H1 (cell line): Measurements from ENCODE around the gene DIAPH2. TPM values are rescaled to one million over a fixed set of nuclear protein-coding genes. Genes with fewer than 3 reads are reported as not detected.

Experiments used
- CTCF ChIA-PET: fragments of 300-600 bp; sonication (Branson Sonifier 250); formaldehyde crosslinking; loops from one replicate; lab custom pipeline; 2021; ENCODE audit not compliant: partially characterized antibody; lab: Charles Lee
- POLR2A ChIA-PET: fragments of 300-600 bp; sonication (Branson Sonifier 250); formaldehyde crosslinking; loops from one replicate; lab custom pipeline; 2021; ENCODE audit warnings: inconsistent platforms; ENCODE audit not compliant: partially characterized antibody; lab: Charles Lee
- DNase-seq, 2 experiments: peaks; one replicate each; pipeline versions ENCODE4 v3.0.0 to v3.0.0-alpha.2; 2010 to 2022; ENCODE audit warnings: low spot score in 2 of 2, low read depth in 1 of 2, mixed read lengths in 1 of 2
- FAIRE-seq: peaks from 2 replicates; lab custom pipeline; 2011; peaks lifted over from hg19 to GRCh38; lab: Jason Lieb, UNC
- H2AFZ ChIP-seq: 2 replicates; pipeline ENCODE4 v1.8.1; 2012; ENCODE audit warnings: low read length, inconsistent platforms
- H2AK5ac ChIP-seq: 2 replicates; pipeline ENCODE4 v1.6.1; 2013; ENCODE audit warnings: low read depth, low read length
- H2BK120ac ChIP-seq: replicated peaks from 2 replicates; pipeline ENCODE3; 2013; ENCODE audit warnings: low read depth, low read length, inconsistent platforms
- H2BK12ac ChIP-seq: 2 replicates; pipeline ENCODE4 v1.6.1; 2013; ENCODE audit warnings: low read depth, low read length
- H2BK15ac ChIP-seq: 2 replicates; pipeline ENCODE4 v1.6.1; 2013; ENCODE audit warnings: low read length
- H2BK20ac ChIP-seq: 2 replicates; pipeline ENCODE4 v1.6.1; 2013; ENCODE audit warnings: low read length
- H2BK5ac ChIP-seq: 2 replicates; pipeline ENCODE4 v1.6.1; 2013; ENCODE audit warnings: low read depth, low read length
- H3K14ac ChIP-seq: 2 replicates; pipeline ENCODE4 v1.6.1; 2013; ENCODE audit warnings: inconsistent platforms; ENCODE audit not compliant: insufficient read length
- H3K18ac ChIP-seq: 2 replicates; pipeline ENCODE4 v1.6.1; 2013; ENCODE audit warnings: low read length; ENCODE audit errors: extremely low read depth
- H3K23ac ChIP-seq: 2 replicates; pipeline ENCODE4 v1.6.1; 2013; ENCODE audit warnings: inconsistent platforms; ENCODE audit not compliant: insufficient read length
- H3K23me2 ChIP-seq: 2 replicates; pipeline ENCODE4 v1.6.1; 2013; ENCODE audit warnings: low read depth, low read length
- H3K27ac ChIP-seq: 2 replicates; pipeline ENCODE4 v1.6.1; 2011; ENCODE audit warnings: low read depth, low read length, inconsistent platforms
- H3K27me3 ChIP-seq, 4 experiments: replicated peaks in 1 of 4; 1 replicate in 1 of 4; 2 replicates in 3 of 4; pipeline versions ENCODE4 v1.6.1 to v1.8.1; 2011 to 2013; ENCODE audit warnings: low read length in 3 of 4, mild to moderate bottlenecking in 3 of 4, inconsistent platforms in 2 of 4, mixed read lengths in 2 of 4, moderate library complexity in 1 of 4; ENCODE audit not compliant: control insufficient read depth in 3 of 4, insufficient read depth in 3 of 4; ENCODE audit errors: extremely low read depth in 1 of 4
- H3K36me3 ChIP-seq, 4 experiments: 2 replicates each; pipeline versions ENCODE4 v1.6.1 to v1.8.1; 2011 to 2013; ENCODE audit warnings: mild to moderate bottlenecking in 4 of 4, low read length in 3 of 4, moderate library complexity in 2 of 4, control low read depth in 1 of 4, inconsistent platforms in 1 of 4; ENCODE audit not compliant: insufficient read depth in 4 of 4, control insufficient read depth in 2 of 4
- H3K4ac ChIP-seq: replicated peaks from 2 replicates; pipeline ENCODE3; 2013; ENCODE audit warnings: low read length, low read depth, mixed read lengths, inconsistent platforms; ENCODE audit not compliant: insufficient read length
- H3K4me1 ChIP-seq, 4 experiments: replicated peaks in 1 of 4; 1 replicate in 1 of 4; 2 replicates in 3 of 4; pipeline versions ENCODE4 v1.6.1 to v1.8.1; 2011 to 2013; ENCODE audit warnings: low read length in 3 of 4, inconsistent platforms in 2 of 4, mixed read lengths in 1 of 4; ENCODE audit not compliant: insufficient read depth in 4 of 4, control insufficient read depth in 3 of 4
- H3K4me2 ChIP-seq, 2 experiments: 2 replicates each; pipeline versions ENCODE4 v1.6.1 to v1.8.1; 2011 to 2013; ENCODE audit warnings: low read depth in 2 of 2, low read length in 2 of 2, control low read depth in 1 of 2, inconsistent platforms in 1 of 2, mild to moderate bottlenecking in 1 of 2; ENCODE audit not compliant: insufficient read depth in 1 of 2
- H3K4me3 ChIP-seq, 4 experiments: fragments of 200-600, 300-600 bp in 1 of 4; sonication (generic), shearing (Covaris generic), sonication (Bioruptor Twin) in 1 of 4; 2 replicates each; pipeline versions ENCODE4 v1.5.1 to v1.8.1; 2011 to 2016; ENCODE audit warnings: low read length in 4 of 4, low read depth in 3 of 4, control low read depth in 2 of 4, inconsistent platforms in 2 of 4, mild to moderate bottlenecking in 2 of 4, mixed read lengths in 1 of 4, moderate library complexity in 1 of 4; ENCODE audit not compliant: insufficient read depth in 2 of 4; ENCODE audit errors: extremely low read depth in 1 of 4
- H3K56ac ChIP-seq: replicated peaks from 2 replicates; pipeline ENCODE3; 2013; ENCODE audit warnings: low read depth, mild to moderate bottlenecking, mixed read lengths, low read length, inconsistent platforms; ENCODE audit not compliant: insufficient read length
- H3K79me1 ChIP-seq: 2 replicates; pipeline ENCODE4 v1.6.1; 2013; ENCODE audit warnings: low read depth, low read length, control low read depth
- H3K79me2 ChIP-seq, 2 experiments: 2 replicates each; pipeline versions ENCODE4 v1.6.1 to v1.8.1; 2012 to 2013; ENCODE audit warnings: low read length in 2 of 2, mild to moderate bottlenecking in 2 of 2, inconsistent platforms in 1 of 2; ENCODE audit not compliant: insufficient read depth in 2 of 2, control insufficient read depth in 1 of 2
- H3K9ac ChIP-seq, 4 experiments: replicated peaks in 1 of 4; 1 replicate in 1 of 4; 2 replicates in 3 of 4; pipeline versions ENCODE4 v1.6.1 to v1.8.1; 2011 to 2013; ENCODE audit warnings: low read depth in 3 of 4, low read length in 3 of 4, control low read depth in 2 of 4, mild to moderate bottlenecking in 2 of 4, moderate library complexity in 2 of 4, inconsistent platforms in 1 of 4; ENCODE audit errors: extremely low read depth in 1 of 4
- H3K9me3 ChIP-seq, 2 experiments: 2 replicates each; pipeline versions ENCODE4 v1.6.1 to v1.8.1; 2012 to 2013; ENCODE audit warnings: mild to moderate bottlenecking in 2 of 2, moderate library complexity in 2 of 2, control low read depth in 1 of 2, inconsistent platforms in 1 of 2, low read depth in 1 of 2, low read length in 1 of 2, mixed read lengths in 1 of 2; ENCODE audit not compliant: insufficient read depth in 2 of 2
- H4K20me1 ChIP-seq, 2 experiments: replicated peaks in 1 of 2; 2 replicates each; pipeline versions ENCODE3 to v1.8.1; 2011 to 2013; ENCODE audit warnings: inconsistent platforms in 2 of 2, low read length in 2 of 2, mild to moderate bottlenecking in 1 of 2; ENCODE audit not compliant: insufficient read depth in 2 of 2, control insufficient read depth in 1 of 2
- H4K5ac ChIP-seq: 2 replicates; pipeline ENCODE4 v1.6.1; 2013; ENCODE audit warnings: low read length, low read depth, mixed read lengths, inconsistent platforms; ENCODE audit not compliant: insufficient read length
- H4K8ac ChIP-seq: 2 replicates; pipeline ENCODE4 v1.8.0; 2013; ENCODE audit warnings: mild to moderate bottlenecking, moderate library complexity, low read length, inconsistent platforms; ENCODE audit not compliant: insufficient read depth; ENCODE audit errors: extremely low read depth
- H4K91ac ChIP-seq: replicated peaks from 2 replicates; pipeline ENCODE3; 2013; ENCODE audit warnings: low read length, mixed read lengths, inconsistent platforms; ENCODE audit not compliant: insufficient read length
- CHD2 ChIP-seq: IDR thresholded peaks from 2 replicates; pipeline ENCODE4 v1.6.1; 2012; ENCODE audit warnings: low read length, improper control_type of control experiment
- JUN ChIP-seq: IDR thresholded peaks from 2 replicates; pipeline ENCODE4 v1.6.1; 2011; ENCODE audit warnings: low read depth, mild to moderate bottlenecking, improper control_type of control experiment, low read length
- POLR2AphosphoS5 ChIP-seq: IDR thresholded peaks from 2 replicates; pipeline ENCODE4 v1.6.1; 2011; ENCODE audit warnings: low read depth, low read length
- RBBP5 ChIP-seq: IDR thresholded peaks from 2 replicates; pipeline ENCODE4 v1.7.1; 2012; ENCODE audit warnings: low read depth, mild to moderate bottlenecking, inconsistent platforms, low read length, moderate library complexity, borderline replicate concordance
- SIX5 ChIP-seq: IDR thresholded peaks from 2 replicates; pipeline ENCODE4 v1.6.1; 2011; ENCODE audit warnings: mild to moderate bottlenecking, low read depth, low read length
- TCF12 ChIP-seq: IDR thresholded peaks from 2 replicates; pipeline ENCODE4 v1.6.1; 2011; ENCODE audit warnings: low read depth, mild to moderate bottlenecking, low read length
- WGBS, 2 experiments: shearing (Covaris generic) in 1 of 2; methylation state at CpG; one replicate each; pipeline versions ENCODE4 v1.1.6 to v1.1.7; 2013 to 2015; ENCODE audit warnings: low lambda C conversion rate in 2 of 2, mixed read lengths in 2 of 2, inconsistent platforms in 1 of 2, low coverage in 1 of 2, missing lambda C conversion rate in 1 of 2; ENCODE audit not compliant: insufficient replicate concordance in 2 of 2, insufficient coverage in 1 of 2, insufficient read length in 1 of 2; ENCODE audit errors: extremely low coverage in 1 of 2, missing lambda C conversion rate in 1 of 2; 5-methylcytosine and 5-hydroxymethylcytosine counted together
- polyA plus RNA-seq, 7 experiments: library from polyadenylated mRNA; depleted of rRNA in 3 of 7; stranded (reverse) in 5 of 7; unstranded in 2 of 7; fragments of >200 nt in 5 of 7; fragments of 200-250 nt in 2 of 7; gene quantifications; 1 replicate in 5 of 7; 2 replicates in 1 of 7; 4 replicates in 1 of 7; pipeline versions ENCODE4 v1.2.1 to v1.2.3, GENCODE V29; 2011 to 2013; ENCODE audit warnings: missing spikeins in 2 of 7, mixed read lengths in 2 of 7
- total RNA-seq: library from RNA; stranded (reverse); fragmentation: NEBNext Ultra II Directional; extraction: Animal tissue kit (Norgen Biotek cat#: 25700); gene quantifications from 2 replicates; pipeline ENCODE4 v1.2.1, GENCODE V29; 2021

The DIAPH2 gene
- total and polyA plus RNA-seq, 2 of the 8 experiments (the other 6 are each of a cell fraction or from before 2014, with no cell fraction given) = 4.4 to 24.3 TPM

DNA sequence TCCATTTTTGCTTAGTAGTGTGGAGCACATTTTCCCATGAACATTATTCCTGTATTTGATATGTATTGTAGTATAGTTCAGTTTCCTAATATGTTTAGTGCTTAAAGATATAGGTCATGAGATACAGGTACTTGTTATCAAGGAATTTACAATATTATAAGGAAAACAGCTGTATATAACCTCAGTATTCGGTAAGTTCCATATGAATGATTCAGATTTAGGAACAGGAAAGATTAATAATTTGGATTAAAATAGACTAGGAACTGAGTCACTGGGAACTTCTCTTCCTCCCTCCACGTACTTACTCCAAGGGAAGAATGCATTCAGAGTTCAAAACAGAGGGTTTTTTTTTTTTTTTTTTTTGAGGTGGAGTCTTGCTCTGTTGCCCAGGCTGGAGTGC lies 20.0 kb downstream of the DIAPH2 start:
- Histone ChIP-seq H2AFZ (no peak overlapping the region), H2AK5ac (no peak overlapping the region), H3K9ac (no peak overlapping the region), H3K27ac (no peak overlapping the region), H2BK120ac (no peak overlapping the region), H3K27me3 (no peaks in the 10 kb centered on the region), H3K9me3 (no peaks in the 10 kb centered on the region), H3K18ac (no peak overlapping the region), H3K4ac (no peak overlapping the region), H2BK12ac (no peak overlapping the region), H4K91ac (no peak overlapping the region), H4K5ac (no peak overlapping the region), H3K36me3 (no peaks in the 10 kb centered on the region), H3K79me1 (no peaks in the 10 kb centered on the region), H3K4me1 (peaks cover 0 to 2% (median 0%) of the 10 kb centered on the region in 4 experiments; a peak in 1 of 7 replicates), H3K23me2 (no peaks in the 10 kb centered on the region), H3K23ac (no peak overlapping the region), H2BK5ac (no peak overlapping the region), H4K20me1 (no peaks in the 10 kb centered on the region), H2BK20ac (no peak overlapping the region), H3K79me2 (no peaks in the 10 kb centered on the region; a peak in 1 of 4 replicates), H4K8ac (no peak overlapping the region), H3K4me2 (no peak overlapping the region), H3K56ac (no peak overlapping the region), H2BK15ac (no peak overlapping the region), H3K14ac (no peak overlapping the region), H3K4me3 (no peak overlapping the region)
- DNase-seq = no peak
- 79% methylated on average over 2 of the region's 2 CpGs; no CpG with 5 or more reads in 1 of the 2 experiments for WGBS, 2 experiments
- CTCF ChIA-PET = no interaction called here
- POLR2A ChIA-PET = no interaction called here
- TF ChIP-seq TCF12 (no peak), SIX5 (no peak), POLR2AphosphoS5 (no peak), CHD2 (no peak), RBBP5 (no peak), JUN (no peak)
- FAIRE-seq = no peak
